Sigmoid colon (tissue), 7 donors: Measurements from ENCODE around the gene TIMM50. TPM values are rescaled to one million over a fixed set of nuclear protein-coding genes. Genes with fewer than 3 reads are reported as not detected.

ENCODE experiments used
- DNase-seq: peaks from one replicate; pipeline ENCODE4 v3.0.0-alpha.2; 2019
- H3K27ac ChIP-seq, 4 donors: fragments of 200-600 bp; sonication (generic); one replicate each; pipeline ENCODE4 v1.5.1; 2016 to 2019; ENCODE audit warnings: mild to moderate bottlenecking in 1 of 4
- H3K27me3 ChIP-seq, 3 donors: fragments of 200-600 bp; sonication (generic); one replicate each; pipeline ENCODE4 v1.5.1; 2019; ENCODE audit warnings: mild to moderate bottlenecking in 1 of 3
- H3K36me3 ChIP-seq, 4 donors: fragments of 200-600 bp; sonication (generic); one replicate each; pipeline ENCODE4 v1.5.1; 2016 to 2019
- H3K4me1 ChIP-seq, 4 donors: fragments of 200-600 bp; sonication (generic); one replicate each; pipeline ENCODE4 v1.5.1; 2017 to 2019
- H3K4me3 ChIP-seq, 4 donors: fragments of 200-600 bp; sonication (generic); one replicate each; pipeline ENCODE4 v1.5.1; 2017 to 2019; ENCODE audit warnings: mild to moderate bottlenecking in 2 of 4, moderate library complexity in 1 of 4
- H3K9me3 ChIP-seq, 4 donors: fragments of 200-600 bp in 3 of 4; sonication (generic) in 3 of 4; one replicate each; pipeline versions ENCODE4 v1.5.1 to v1.6.1; 2013 to 2019
- CTCF ChIP-seq, 4 experiments: fragments of 450-650 bp in 3 of 4; fragments of 200-600 bp in 1 of 4; IDR thresholded peaks; one replicate each; pipeline ENCODE4 v1.5.1; 2016 to 2019; ENCODE audit warnings: antibody characterized with exemption in 4 of 4, mild to moderate bottlenecking in 3 of 4, moderate library complexity in 2 of 4
- EP300 ChIP-seq, 4 donors: sonication (generic); formaldehyde crosslinking; IDR thresholded peaks; one replicate each; pipeline ENCODE4 v1.6.1; 2017; ENCODE audit warnings: antibody characterized with exemption in 4 of 4
- POLR2A ChIP-seq, 2 donors: fragments of 450-650 bp; IDR thresholded peaks; one replicate each; pipeline ENCODE4 v1.6.1; 2016; ENCODE audit warnings: antibody characterized with exemption in 2 of 2, mild to moderate bottlenecking in 2 of 2, moderate library complexity in 2 of 2
- POLR2AphosphoS5 ChIP-seq, 4 donors: sonication (generic); formaldehyde crosslinking; IDR thresholded peaks; one replicate each; pipeline ENCODE4 v1.6.1; 2017; ENCODE audit warnings: antibody characterized with exemption in 4 of 4
- WGBS, 2 donors: extraction: QIAGEN DNeasy Blood & Tissue Kit; methylation state at CpG; one replicate each; pipeline ENCODE4 v1.1.7; 2013; 5-methylcytosine and 5-hydroxymethylcytosine counted together
- intact Hi-C: fragments of 100-400 bp; cut with DNase I; formaldehyde crosslinking; loops from one replicate; pipeline ENCODE4 v1.15.1; 2023
- polyA plus RNA-seq, 3 donors: library from polyadenylated mRNA; stranded (reverse); fragments of 200-250 nt; gene quantifications; one replicate each; pipeline ENCODE4 v1.2.3, GENCODE V29; 2013
- total RNA-seq, 4 donors: library from RNA; depleted of rRNA; stranded (reverse); fragments of >200 nt; gene quantifications; one replicate each; pipeline ENCODE4 v1.1.0, GENCODE V29; 2016
- donor health status: healthy with polysubstance abuse.
- donor health status: Bipolar disorder and iron deficiency.
- donor health status: healthy.

TIMM50 gene
- total and polyA plus RNA-seq, 7 donors, result 26.4 to 54.9 (median 44.8) TPM

GRCh38 chr19:39502640-39503417 lies 22.2 kb downstream of the TIMM50 start:
- Histone ChIP-seq H3K36me3 (no peaks in the 10 kb centered on the region), H3K9me3 (no peaks in the 10 kb centered on the region), H3K27me3 (peaks cover 44 to 95% (median 81%) of the 10 kb centered on the region in 3 donors), H3K4me3 (no peak overlapping the region), H3K27ac (no peak overlapping the region), H3K4me1 (peaks cover 0 to 34% (median 29%) of the 10 kb centered on the region in 4 donors)
- 15 to 20% methylated on average over 69 of the region's 69 CpGs for WGBS, 2 donors
- DNase-seq, result no peak
- intact Hi-C loops, result no loop called here
- no peak for TF ChIP-seq EP300 (IDR thresholded peaks at IDR 0.05)
- TF ChIP-seq CTCF (IDR thresholded peaks at IDR 0.05), result peak in 1 of 4 experiments; percentile 64
- no peak for TF ChIP-seq POLR2AphosphoS5 (IDR thresholded peaks at IDR 0.05)

GRCh38 chr19:39506598-39506943 lies 25.9 kb downstream of the TIMM50 start:
- 60 to 67% methylated on average over 7 of the region's 7 CpGs for WGBS, 2 donors
- Histone ChIP-seq H3K36me3 (no peaks in the 10 kb centered on the region), H3K27ac (no peak overlapping the region), H3K4me3 (peak overlapping the region in 2 of 4 donors; percentile 40 to 45), H3K4me1 (peaks cover 0 to 18% (median 13%) of the 10 kb centered on the region in 4 donors), H3K27me3 (peaks cover 35 to 88% (median 70%) of the 10 kb centered on the region in 3 donors), H3K9me3 (no peaks in the 10 kb centered on the region)
- intact Hi-C loops, result no loop called here
- no peak for DNase-seq
- TF ChIP-seq CTCF (IDR thresholded peaks at IDR 0.05) (no peak), POLR2A (IDR thresholded peaks at IDR 0.05) (no peak), POLR2AphosphoS5 (IDR thresholded peaks at IDR 0.05) (no peak), EP300 (IDR thresholded peaks at IDR 0.05) (no peak)

- intact Hi-C loops, result no loop called here
- Histone ChIP-seq H3K27me3 (peaks cover 35 to 89% (median 70%) of the 10 kb centered on the region in 3 donors), H3K27ac (no peak overlapping the region), H3K9me3 (no peaks in the 10 kb centered on the region), H3K36me3 (no peaks in the 10 kb centered on the region), H3K4me3 (peak overlapping the region in 3 of 4 donors; percentile 14 to 45 (median 40)), H3K4me1 (peaks cover 0 to 18% (median 13%) of the 10 kb centered on the region in 4 donors)
- TF ChIP-seq POLR2A (IDR thresholded peaks at IDR 0.05), result no peak
- no peak for DNase-seq
- WGBS, 2 donors, result 3 to 4% methylated on average over 96 of the region's 96 CpGs
Measured at GRCh38 chr19:39506944-39507714, 26.5 kb downstream of the TIMM50 start.

DNA sequence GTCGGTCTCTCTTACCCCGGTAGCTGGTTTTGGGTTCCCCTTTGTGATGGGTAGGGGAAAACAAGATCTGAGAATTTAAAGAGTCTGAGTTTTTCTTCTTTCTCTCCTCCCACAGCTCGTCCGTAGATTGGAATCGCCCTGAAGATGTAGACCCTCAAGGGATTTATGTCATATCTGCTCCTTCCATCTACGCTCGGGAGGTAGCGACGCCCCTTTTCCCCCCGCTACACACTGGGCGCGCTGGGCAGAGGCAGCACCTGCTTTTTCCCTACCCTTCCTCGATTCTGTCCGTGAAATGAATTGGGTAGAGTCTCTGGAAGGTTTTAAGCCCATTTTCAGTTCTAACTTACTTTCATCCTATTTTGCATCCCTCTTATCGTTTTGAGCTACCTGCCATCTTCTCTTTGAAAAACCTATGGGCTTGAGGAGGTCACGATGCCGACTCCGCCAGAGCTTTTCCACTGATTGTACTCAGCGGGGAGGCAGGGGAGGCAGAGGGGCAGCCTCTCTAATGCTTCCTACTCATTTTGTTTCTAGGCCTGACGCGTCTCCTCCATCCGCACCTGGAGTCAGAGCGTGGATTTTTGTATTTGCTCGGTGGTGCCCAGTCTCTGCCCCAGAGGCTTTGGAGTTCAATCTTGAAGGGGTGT lies 27.2 kb downstream of the TIMM50 start:
- peak overlapping the region in 2 of 4 donors; percentile 40 to 45 for H3K4me3 ChIP-seq
- 31 to 41% methylated on average over 24 of the region's 24 CpGs for WGBS, 2 donors
- H3K27ac ChIP-seq, result no peak overlapping the region
- peaks cover 0 to 14% (median 12%) of the 10 kb centered on the region in 4 donors for H3K4me1 ChIP-seq
- peaks cover 32 to 89% (median 69%) of the 10 kb centered on the region in 3 donors for H3K27me3 ChIP-seq
- H3K9me3 ChIP-seq, result no peaks in the 10 kb centered on the region
- TF ChIP-seq EP300 (IDR thresholded peaks at IDR 0.05) (no peak), POLR2A (IDR thresholded peaks at IDR 0.05) (no peak), CTCF (IDR thresholded peaks at IDR 0.05) (no peak), POLR2AphosphoS5 (IDR thresholded peaks at IDR 0.05) (no peak)
- intact Hi-C loops, result no loop called here
- H3K36me3 ChIP-seq, result no peaks in the 10 kb centered on the region
- DNase-seq, result no peak

GRCh38 chr19:39508629-39509028 lies 28.0 kb downstream of the TIMM50 start:
- TF ChIP-seq POLR2AphosphoS5 (IDR thresholded peaks at IDR 0.05) (no peak), POLR2A (IDR thresholded peaks at IDR 0.05) (no peak), CTCF (IDR thresholded peaks at IDR 0.05) (no peak), EP300 (IDR thresholded peaks at IDR 0.05) (no peak)
- no peak overlapping the region for H3K27ac ChIP-seq
- intact Hi-C loops, result no loop called here
- no peak for DNase-seq
- peaks cover 0 to 11% (median 10%) of the 10 kb centered on the region in 4 donors for H3K4me1 ChIP-seq
- WGBS, 2 donors, result 68 to 89% methylated on average over 9 of the region's 9 CpGs
- no peak overlapping the region for H3K4me3 ChIP-seq
- H3K9me3 ChIP-seq, result no peaks in the 10 kb centered on the region
- peaks cover 27 to 89% (median 66%) of the 10 kb centered on the region in 3 donors for H3K27me3 ChIP-seq
- no peaks in the 10 kb centered on the region for H3K36me3 ChIP-seq
